ENCODE data around the gene AGER. TPM values are rescaled to one million over a fixed set of nuclear protein-coding genes. Genes with fewer than 3 reads are reported as not detected.
A peak's percentile ranks its signal among the peaks of the same experiment; 100 is the strongest.

The AGER gene
- total and polyA plus RNA-seq, 2 donors (not counting 1 experiment from before 2014, with no cell fraction given), result 29.9 to 38.8 TPM

DNA sequence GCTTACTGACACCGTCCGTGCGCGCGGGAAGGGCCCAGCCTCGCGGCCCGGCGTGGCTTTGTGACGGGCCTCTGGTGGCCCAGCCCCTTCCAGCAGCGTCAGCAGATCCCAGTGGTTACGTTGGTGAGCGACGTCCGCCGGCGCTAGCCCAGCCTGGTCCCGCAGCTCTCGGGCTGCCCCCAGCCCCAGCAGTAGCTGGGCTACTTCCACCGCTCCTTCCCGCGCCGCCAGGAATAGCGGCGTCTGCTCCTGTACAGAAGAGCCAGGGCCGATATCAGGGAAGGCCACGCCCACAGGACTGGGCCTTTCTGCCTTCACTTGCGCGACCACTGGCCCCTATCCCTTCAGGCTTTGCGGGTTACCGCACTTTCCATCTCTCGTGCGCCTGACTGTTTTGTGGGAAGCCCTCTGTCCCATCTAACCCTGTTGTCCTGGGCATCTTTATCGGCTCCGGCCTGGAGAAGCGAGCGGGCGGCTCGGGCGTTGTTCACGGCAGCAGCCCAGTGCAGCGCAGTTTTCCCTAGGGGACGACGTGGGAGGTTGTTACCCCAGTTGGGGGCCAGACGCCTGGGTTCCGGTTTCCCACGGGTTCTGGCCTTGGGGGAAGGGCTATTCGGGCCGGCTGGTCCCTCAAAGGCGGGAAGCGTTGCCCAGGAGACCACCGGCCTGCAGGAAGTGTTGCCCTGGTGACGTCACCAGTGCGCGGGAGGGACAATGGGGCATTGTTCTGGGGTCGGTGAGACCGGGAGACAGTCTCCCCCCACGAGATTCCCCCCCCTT is 12.0 kb upstream of the AGER start:
- Histone ChIP-seq H3K9ac (ENCODE audit: low read length) (peak overlapping the region; percentile 99), H3K4me3 (ENCODE audit: control extremely low read depth in 1 of 5, extremely low read depth in 1 of 5, insufficient read depth in 1 of 5, low read depth in 2 of 5, low read length in 4 of 5) (peak overlapping the region; percentile 34 to 99 (median 94)), H2AFZ (ENCODE audit: insufficient read depth, low read depth, low read length, poor library complexity, severe bottlenecking) (peak overlapping the region; percentile 65), H3K27me3 (replicated peaks in 1 of 4; ENCODE audit: control extremely low read depth in 1 of 4, control insufficient read depth in 3 of 4, insufficient read depth in 4 of 4, low read length in 3 of 4) (no peaks in the 10 kb centered on the region), H3K36me3 (replicated peaks in 1 of 2; ENCODE audit: control extremely low read depth in 1 of 2, control insufficient read depth in 1 of 2, extremely low read depth in 1 of 2, insufficient read depth in 2 of 2, low read length in 1 of 2) (peaks cover 0 to 9% of the 10 kb centered on the region in 2 experiments), H3K27ac (ENCODE audit: low read length in 2 of 2) (peak overlapping the region; percentile 99 to 100), H3K4me1 (ENCODE audit: control insufficient read depth in 2 of 2, insufficient read depth in 2 of 2, low read length in 2 of 2) (peaks cover 36 to 51% of the 10 kb centered on the region in 2 donors), H3K79me2 (ENCODE audit: control insufficient read depth, insufficient read depth, low read length) (peaks cover 21% of the 10 kb centered on the region), H4K20me1 (ENCODE audit: control insufficient read depth, insufficient read depth, low read length, poor library complexity, severe bottlenecking) (no peaks in the 10 kb centered on the region), H3K9me3 (ENCODE audit: control extremely low read depth in 1 of 3, control insufficient read depth in 2 of 3, insufficient read depth in 1 of 3, low read length in 2 of 3) (no peaks in the 10 kb centered on the region), H3K4me2 (replicated peaks; ENCODE audit: low read depth, low read length, poor library complexity, severe bottlenecking) (peak overlapping the region; percentile 91)
- intact Hi-C loops (cut with micrococcal nuclease), result loop anchor here (1.0 to 10.0 kb wide), 13 partner anchors 18 to 1012 kb away; partner anchors contain the start of genes BAG6, CLIC1, CSNK2B and EHMT2
- Mint-ChIP-seq H3K27ac (peak overlapping the region; percentile 99), H3K4me3 (peak overlapping the region; percentile 95), H3K4me1 (peaks cover 55% of the 10 kb centered on the region), H3K9me3 (ENCODE audit: insufficient read depth) (no peaks in the 10 kb centered on the region), H3K27me3 (no peaks in the 10 kb centered on the region)
- WGBS (ENCODE audit: insufficient coverage), result under 1% methylated on average over 53 of the region's 58 CpGs
- TF ChIP-seq EZH2 (IDR thresholded peaks at IDR 0.05; ENCODE audit: borderline replicate concordance, insufficient read depth, low read depth, low read length, poor library complexity, severe bottlenecking), result no peak
- TF ChIP-seq, protein P1, sequence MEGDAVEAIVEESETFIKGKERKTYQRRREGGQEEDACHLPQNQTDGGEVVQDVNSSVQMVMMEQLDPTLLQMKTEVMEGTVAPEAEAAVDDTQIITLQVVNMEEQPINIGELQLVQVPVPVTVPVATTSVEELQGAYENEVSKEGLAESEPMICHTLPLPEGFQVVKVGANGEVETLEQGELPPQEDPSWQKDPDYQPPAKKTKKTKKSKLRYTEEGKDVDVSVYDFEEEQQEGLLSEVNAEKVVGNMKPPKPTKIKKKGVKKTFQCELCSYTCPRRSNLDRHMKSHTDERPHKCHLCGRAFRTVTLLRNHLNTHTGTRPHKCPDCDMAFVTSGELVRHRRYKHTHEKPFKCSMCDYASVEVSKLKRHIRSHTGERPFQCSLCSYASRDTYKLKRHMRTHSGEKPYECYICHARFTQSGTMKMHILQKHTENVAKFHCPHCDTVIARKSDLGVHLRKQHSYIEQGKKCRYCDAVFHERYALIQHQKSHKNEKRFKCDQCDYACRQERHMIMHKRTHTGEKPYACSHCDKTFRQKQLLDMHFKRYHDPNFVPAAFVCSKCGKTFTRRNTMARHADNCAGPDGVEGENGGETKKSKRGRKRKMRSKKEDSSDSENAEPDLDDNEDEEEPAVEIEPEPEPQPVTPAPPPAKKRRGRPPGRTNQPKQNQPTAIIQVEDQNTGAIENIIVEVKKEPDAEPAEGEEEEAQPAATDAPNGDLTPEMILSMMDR (IDR thresholded peaks at IDR 0.05), result no peak
- ChIA-PET POLR2A (interaction anchor here (0.6 to 1.8 kb wide), 18 partner anchors 16 to 1548 kb away, joined by 3 to 25 read pairs (median 5); partner anchors contain the start of genes AGPAT1, ATF6B, FKBPL and HLA-DRA), CTCF (interaction anchor here (0.5 to 1.8 kb wide), 15 partner anchors 10 to 599 kb away, joined by 3 to 9 read pairs (median 4); partner anchors contain the start of genes AGPAT1, ATF6B and FKBPL)
- DNase-seq, result peak; percentile 100
- ATAC-seq (ENCODE audit: low read depth), result peak; percentile 22
